Kidney (tissue), 14 donors: ENCODE results near the gene MOG. TPM values are rescaled to one million over a fixed set of nuclear protein-coding genes. Genes with fewer than 3 reads are reported as not detected.
A peak's percentile ranks its signal among the peaks of the same experiment; 100 is the strongest.

Experiments used
- DNase-seq, 5 donors: peaks; one replicate each; pipeline ENCODE4 v3.0.0-alpha.2; 2013 to 2020
- FAIRE-seq: peaks from 2 replicates; lab custom pipeline; 2012; peaks lifted over from hg19 to GRCh38; lab: Jason Lieb, UNC
- H3K27ac ChIP-seq, 2 donors: one replicate each; pipeline ENCODE4 v1.7.0; 2013; ENCODE audit warnings: low read depth in 2 of 2, low read length in 2 of 2, inconsistent platforms in 1 of 2
- H3K27me3 ChIP-seq: one replicate; pipeline ENCODE4 v1.7.1; 2013; ENCODE audit warnings: low read length, inconsistent platforms; ENCODE audit not compliant: control insufficient read depth, insufficient read depth
- H3K36me3 ChIP-seq, 3 donors: one replicate each; pipeline versions ENCODE4 v1.7.0 to v1.7.1; 2013; ENCODE audit warnings: low read length in 3 of 3, control low read depth in 1 of 3, inconsistent platforms in 1 of 3; ENCODE audit not compliant: insufficient read depth in 3 of 3, control insufficient read depth in 2 of 3
- H3K4me1 ChIP-seq, 3 donors: one replicate each; pipeline versions ENCODE4 v1.7.0 to v1.7.1; 2013; ENCODE audit warnings: low read length in 3 of 3, inconsistent platforms in 1 of 3, low read depth in 1 of 3; ENCODE audit not compliant: control insufficient read depth in 2 of 3, insufficient read depth in 2 of 3
- H3K4me3 ChIP-seq, 3 donors: one replicate each; pipeline versions ENCODE4 v1.7.0 to v1.8.1; 2013; ENCODE audit warnings: low read length in 3 of 3, control low read depth in 1 of 3, inconsistent platforms in 1 of 3
- H3K9ac ChIP-seq, 3 donors: one replicate each; pipeline versions ENCODE4 v1.7.0 to v1.7.1; 2013; ENCODE audit warnings: low read length in 3 of 3, control low read depth in 1 of 3, inconsistent platforms in 1 of 3
- H3K9me3 ChIP-seq, 3 donors: one replicate each; pipeline versions ENCODE4 v1.7.0 to v1.7.1; 2013; ENCODE audit warnings: low read length in 3 of 3, control low read depth in 1 of 3, inconsistent platforms in 1 of 3; ENCODE audit not compliant: control insufficient read depth in 2 of 3, insufficient read depth in 1 of 3
- CTCF ChIP-seq: IDR thresholded peaks from 3 replicates; pipeline ENCODE4 v1.5.1; 2012; ENCODE audit warnings: mild to moderate bottlenecking, moderate library complexity, borderline replicate concordance; ENCODE audit not compliant: insufficient read depth; ENCODE audit errors: extremely low read depth
- intact Hi-C: fragments of 100-400 bp; cut with DNase I; formaldehyde crosslinking; loops from one replicate; pipeline ENCODE4 v1.11.1; 2022
- polyA plus RNA-seq: library from polyadenylated mRNA; stranded (reverse); fragments of 350-450 nt; fragmentation: Illumina TruSeq; extraction: RNeasy Lipid Tissue Mini Kit (QIAGEN cat#74804); gene quantifications from one replicate; pipeline ENCODE4 v1.2.3, GENCODE V29; 2014; ENCODE audit warnings: low read depth, low replicate concordance; ENCODE audit not compliant: insufficient read depth
- total RNA-seq: library from RNA; stranded (reverse); fragmentation: NEBNext Ultra II Directional; extraction: Animal tissue kit (Norgen Biotek cat#: 25700); gene quantifications from one replicate; pipeline ENCODE4 v1.2.1, GENCODE V29; 2021
- donor health status: control.
- donor health status: control.
- donor health status: control.
- donor health status: control.
- donor health status: control.
- donor health status: DM: yes; HTN: yes; CAD: no.
- donor health status: Normal renal cell carcinoma (clear cell type).

Gene MOG
- total and polyA plus RNA-seq, 2 donors from 2014 or later: not detected

- DNase-seq: peak in 3 of 5 donors; percentile 7 to 44 (median 42)
- no peak for FAIRE-seq
- Histone ChIP-seq H3K4me3 (no peak overlapping the region), H3K27ac (no peak overlapping the region), H3K4me1 (no peaks in the 10 kb centered on the region), H3K9me3 (no peaks in the 10 kb centered on the region), H3K36me3 (no peaks in the 10 kb centered on the region), H3K9ac (no peak overlapping the region), H3K27me3 (peaks cover 2% of the 10 kb centered on the region)
- TF ChIP-seq CTCF: peak; percentile 33
- intact Hi-C loops: loop anchor here (10.0 kb wide), 1 partner anchor 132 kb away; no protein-coding TSS in a partner anchor
These were observed 45.7 kb downstream of the MOG start for GRCh38 chr6:29702519-29703103.

DNA sequence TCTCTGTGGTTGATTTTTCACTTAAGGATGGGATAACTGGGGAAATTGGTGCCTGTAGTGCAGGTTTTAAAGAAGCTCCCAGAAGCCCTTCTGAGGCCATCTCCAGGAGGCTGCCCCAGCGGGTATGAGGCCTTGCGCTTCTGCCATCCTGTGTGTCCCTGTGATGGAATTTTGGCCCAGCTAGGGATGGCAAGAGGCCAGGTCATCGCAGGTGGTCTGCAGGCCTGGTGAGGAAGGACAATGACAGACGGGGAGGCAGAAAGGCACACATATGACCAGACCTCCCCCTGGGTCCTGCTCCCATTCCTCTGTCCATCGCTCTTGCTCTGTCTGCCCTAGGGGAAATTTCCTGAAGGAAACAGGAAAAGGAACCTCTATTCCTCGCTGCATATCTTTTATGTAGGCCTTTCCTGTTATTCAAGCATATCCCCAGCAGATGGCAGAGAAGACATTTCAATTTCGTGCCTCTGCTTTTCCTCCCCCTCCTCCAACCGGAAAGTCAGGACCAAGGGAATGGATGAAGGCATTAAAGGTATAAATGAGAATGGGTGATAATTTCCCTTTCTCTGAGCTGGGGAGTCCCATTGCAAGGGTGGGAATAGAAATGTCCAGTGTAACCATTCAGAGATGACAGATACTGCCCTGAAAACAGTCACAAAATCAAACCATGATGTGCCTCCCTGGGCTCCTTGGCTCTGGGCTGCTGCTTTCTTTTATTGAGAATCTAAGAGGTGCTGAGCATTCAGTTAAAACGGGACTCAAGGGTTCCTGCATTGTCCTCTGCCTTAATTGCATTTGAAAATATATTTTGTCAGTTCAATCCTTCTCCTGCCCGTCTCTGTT lies 48.7 kb downstream of the MOG start:
- FAIRE-seq (no peak), DNase-seq (peak in 3 of 5 donors; percentile 22 to 66 (median 58))
- no peaks in the 10 kb centered on the region for H3K36me3 ChIP-seq
- peaks cover 0 to 3% (median 0%) of the 10 kb centered on the region in 3 donors for H3K4me1 ChIP-seq
- intact Hi-C loops: loop anchor here (10.0 kb wide), 1 partner anchor 129 kb away; no protein-coding TSS in a partner anchor
- H3K4me3 ChIP-seq: no peak overlapping the region
- no peak overlapping the region for H3K9ac ChIP-seq
- peaks cover 2% of the 10 kb centered on the region for H3K27me3 ChIP-seq
- H3K27ac ChIP-seq: no peak overlapping the region
- TF ChIP-seq CTCF: peak; percentile 61
- no peaks in the 10 kb centered on the region for H3K9me3 ChIP-seq

- H3K4me1 ChIP-seq: peaks cover 0 to 3% (median 0%) of the 10 kb centered on the region in 3 donors
- intact Hi-C loops: loop anchor here (10.0 kb wide), 1 partner anchor 126 kb away; no protein-coding TSS in a partner anchor
- H3K27ac ChIP-seq: no peak overlapping the region
- TF ChIP-seq CTCF: no peak
- no peak overlapping the region for H3K4me3 ChIP-seq
- no peaks in the 10 kb centered on the region for H3K9me3 ChIP-seq
- no peak overlapping the region for H3K9ac ChIP-seq
- FAIRE-seq (no peak), DNase-seq (no peak)
- peaks cover 2% of the 10 kb centered on the region for H3K27me3 ChIP-seq
- H3K36me3 ChIP-seq: no peaks in the 10 kb centered on the region
These were observed 51.7 kb downstream of the MOG start for GRCh38 chr6:29708432-29709179.
